HEK293 (cell line): ENCODE measurements around the gene RNF41.

Source experiments
- BCL11A ChIP-seq: fragments of 450-650 bp; formaldehyde crosslinking; IDR thresholded peaks from 2 replicates; pipeline ENCODE4 v1.5.1; 2016; ENCODE audit warnings: low read depth, missing biosample characterization, missing genetic modification characterization
- GLI4 ChIP-seq: fragments of 450-650 bp; formaldehyde crosslinking; IDR thresholded peaks from 2 replicates; pipeline ENCODE4 v1.5.1; 2016; ENCODE audit warnings: missing biosample characterization, missing genetic modification characterization
- IKZF3 ChIP-seq: fragments of 450-650 bp; IDR thresholded peaks from 2 replicates; pipeline ENCODE4 v1.5.0; 2018; ENCODE audit warnings: missing biosample characterization, mild to moderate bottlenecking, missing genetic modification characterization, moderate library complexity
- MYNN ChIP-seq: fragments of 450-650 bp; formaldehyde crosslinking; IDR thresholded peaks from 2 replicates; pipeline ENCODE4 v1.5.1; 2016; ENCODE audit warnings: missing biosample characterization, missing genetic modification characterization, borderline replicate concordance
- OSR2 ChIP-seq: fragments of 450-650 bp; formaldehyde crosslinking; IDR thresholded peaks from 2 replicates; pipeline ENCODE4 v1.5.1; 2016; ENCODE audit warnings: missing biosample characterization, missing genetic modification characterization
- PRDM6 ChIP-seq: fragments of 450-650 bp; formaldehyde crosslinking; IDR thresholded peaks from 2 replicates; pipeline ENCODE4 v1.5.1; 2017; ENCODE audit warnings: missing biosample characterization, missing genetic modification characterization
- SCRT1 ChIP-seq: fragments of 450-650 bp; formaldehyde crosslinking; IDR thresholded peaks from 2 replicates; pipeline ENCODE4 v1.5.1; 2016; ENCODE audit warnings: missing biosample characterization, missing genetic modification characterization, borderline replicate concordance
- SCRT2 ChIP-seq: fragments of 450-650 bp; formaldehyde crosslinking; IDR thresholded peaks from 2 replicates; pipeline ENCODE4 v1.5.1; 2016; ENCODE audit warnings: missing biosample characterization, missing genetic modification characterization
- ZBTB1 ChIP-seq: fragments of 450-650 bp; formaldehyde crosslinking; IDR thresholded peaks from 2 replicates; pipeline ENCODE4 v1.5.1; 2016; ENCODE audit warnings: missing biosample characterization, missing genetic modification characterization
- ZBTB20 ChIP-seq: fragments of 450-650 bp; formaldehyde crosslinking; IDR thresholded peaks from 2 replicates; pipeline ENCODE4 v1.5.1; 2016; ENCODE audit warnings: missing biosample characterization, missing genetic modification characterization
- ZBTB7A ChIP-seq: fragments of 450-650 bp; formaldehyde crosslinking; IDR thresholded peaks from 2 replicates; pipeline ENCODE4 v1.5.1; 2016; ENCODE audit warnings: low read depth, missing biosample characterization, missing genetic modification characterization
- ZEB2 ChIP-seq: fragments of 450-650 bp; formaldehyde crosslinking; IDR thresholded peaks from 2 replicates; pipeline ENCODE4 v1.5.1; 2016; ENCODE audit warnings: missing biosample characterization, missing genetic modification characterization
- ZFP69B ChIP-seq: fragments of 450-650 bp; formaldehyde crosslinking; IDR thresholded peaks from 2 replicates; pipeline ENCODE4 v1.5.1; 2016; ENCODE audit warnings: missing biosample characterization, missing genetic modification characterization
- ZNF121 ChIP-seq: fragments of 450-650 bp; formaldehyde crosslinking; IDR thresholded peaks from 2 replicates; pipeline ENCODE4 v1.5.1; 2016; ENCODE audit warnings: missing biosample characterization, missing genetic modification characterization
- ZNF138 ChIP-seq: fragments of 450-650 bp; formaldehyde crosslinking; IDR thresholded peaks from 2 replicates; pipeline ENCODE4 v1.5.1; 2016; ENCODE audit warnings: missing biosample characterization, missing genetic modification characterization, borderline replicate concordance
- ZNF214 ChIP-seq: fragments of 450-650 bp; formaldehyde crosslinking; IDR thresholded peaks from 2 replicates; pipeline ENCODE4 v1.5.1; 2017; ENCODE audit warnings: missing biosample characterization, mild to moderate bottlenecking, missing genetic modification characterization, borderline replicate concordance
- ZNF416 ChIP-seq: fragments of 450-650 bp; formaldehyde crosslinking; IDR thresholded peaks from 2 replicates; pipeline ENCODE4 v1.5.1; 2016; ENCODE audit warnings: missing biosample characterization, missing genetic modification characterization
- ZNF544 ChIP-seq: fragments of 450-650 bp; formaldehyde crosslinking; IDR thresholded peaks from 2 replicates; pipeline ENCODE4 v1.5.0; 2017; ENCODE audit warnings: missing biosample characterization, missing genetic modification characterization
- ZNF560 ChIP-seq: fragments of 450-650 bp; formaldehyde crosslinking; IDR thresholded peaks from 2 replicates; pipeline ENCODE4 v1.5.1; 2017; ENCODE audit warnings: missing biosample characterization, missing genetic modification characterization, borderline replicate concordance
- ZNF610 ChIP-seq: fragments of 450-650 bp; formaldehyde crosslinking; IDR thresholded peaks from 2 replicates; pipeline ENCODE4 v1.5.1; 2016; ENCODE audit warnings: missing biosample characterization, missing genetic modification characterization, borderline replicate concordance
- ZNF701 ChIP-seq: fragments of 450-650 bp; formaldehyde crosslinking; IDR thresholded peaks from 2 replicates; pipeline ENCODE4 v1.5.1; 2016; ENCODE audit warnings: missing biosample characterization, missing genetic modification characterization
- ZNF768 ChIP-seq: fragments of 450-650 bp; formaldehyde crosslinking; IDR thresholded peaks from 2 replicates; pipeline ENCODE4 v1.5.1; 2018; ENCODE audit warnings: missing biosample characterization, mild to moderate bottlenecking, missing genetic modification characterization
- ZSCAN5A ChIP-seq: fragments of 450-650 bp; formaldehyde crosslinking; IDR thresholded peaks from 2 replicates; pipeline ENCODE4 v1.5.1; 2016; ENCODE audit warnings: missing biosample characterization, missing genetic modification characterization
- TF ChIP-seq, protein P1 (sequence below): fragments of 450-650 bp; formaldehyde crosslinking; IDR thresholded peaks from 2 replicates; pipeline ENCODE4 v1.5.1; 2016; ENCODE audit warnings: missing biosample characterization, missing genetic modification characterization
- TF ChIP-seq, protein P2 (sequence below): fragments of 450-650 bp; formaldehyde crosslinking; conservative IDR thresholded peaks from 2 replicates; pipeline ENCODE4 v1.5.1; 2016; ENCODE audit warnings: low read depth, missing biosample characterization, missing genetic modification characterization
- TF ChIP-seq, protein P3 (sequence below): fragments of 450-650 bp; formaldehyde crosslinking; IDR thresholded peaks from 2 replicates; pipeline ENCODE4 v1.5.1; 2016; ENCODE audit warnings: missing biosample characterization, missing genetic modification characterization

Gene RNF41

GRCh38 chr12:56206452-56207166, 15.1 kb downstream of the RNF41 start (continued):
- TF ChIP-seq, protein P1, sequence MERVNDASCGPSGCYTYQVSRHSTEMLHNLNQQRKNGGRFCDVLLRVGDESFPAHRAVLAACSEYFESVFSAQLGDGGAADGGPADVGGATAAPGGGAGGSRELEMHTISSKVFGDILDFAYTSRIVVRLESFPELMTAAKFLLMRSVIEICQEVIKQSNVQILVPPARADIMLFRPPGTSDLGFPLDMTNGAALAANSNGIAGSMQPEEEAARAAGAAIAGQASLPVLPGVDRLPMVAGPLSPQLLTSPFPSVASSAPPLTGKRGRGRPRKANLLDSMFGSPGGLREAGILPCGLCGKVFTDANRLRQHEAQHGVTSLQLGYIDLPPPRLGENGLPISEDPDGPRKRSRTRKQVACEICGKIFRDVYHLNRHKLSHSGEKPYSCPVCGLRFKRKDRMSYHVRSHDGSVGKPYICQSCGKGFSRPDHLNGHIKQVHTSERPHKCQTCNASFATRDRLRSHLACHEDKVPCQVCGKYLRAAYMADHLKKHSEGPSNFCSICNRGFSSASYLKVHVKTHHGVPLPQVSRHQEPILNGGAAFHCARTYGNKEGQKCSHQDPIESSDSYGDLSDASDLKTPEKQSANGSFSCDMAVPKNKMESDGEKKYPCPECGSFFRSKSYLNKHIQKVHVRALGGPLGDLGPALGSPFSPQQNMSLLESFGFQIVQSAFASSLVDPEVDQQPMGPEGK (tag by site-specific recombination): 0 out of 2 replicates have a peak, but pooled peaks have one; percentile 11
- TF ChIP-seq, protein P2, sequence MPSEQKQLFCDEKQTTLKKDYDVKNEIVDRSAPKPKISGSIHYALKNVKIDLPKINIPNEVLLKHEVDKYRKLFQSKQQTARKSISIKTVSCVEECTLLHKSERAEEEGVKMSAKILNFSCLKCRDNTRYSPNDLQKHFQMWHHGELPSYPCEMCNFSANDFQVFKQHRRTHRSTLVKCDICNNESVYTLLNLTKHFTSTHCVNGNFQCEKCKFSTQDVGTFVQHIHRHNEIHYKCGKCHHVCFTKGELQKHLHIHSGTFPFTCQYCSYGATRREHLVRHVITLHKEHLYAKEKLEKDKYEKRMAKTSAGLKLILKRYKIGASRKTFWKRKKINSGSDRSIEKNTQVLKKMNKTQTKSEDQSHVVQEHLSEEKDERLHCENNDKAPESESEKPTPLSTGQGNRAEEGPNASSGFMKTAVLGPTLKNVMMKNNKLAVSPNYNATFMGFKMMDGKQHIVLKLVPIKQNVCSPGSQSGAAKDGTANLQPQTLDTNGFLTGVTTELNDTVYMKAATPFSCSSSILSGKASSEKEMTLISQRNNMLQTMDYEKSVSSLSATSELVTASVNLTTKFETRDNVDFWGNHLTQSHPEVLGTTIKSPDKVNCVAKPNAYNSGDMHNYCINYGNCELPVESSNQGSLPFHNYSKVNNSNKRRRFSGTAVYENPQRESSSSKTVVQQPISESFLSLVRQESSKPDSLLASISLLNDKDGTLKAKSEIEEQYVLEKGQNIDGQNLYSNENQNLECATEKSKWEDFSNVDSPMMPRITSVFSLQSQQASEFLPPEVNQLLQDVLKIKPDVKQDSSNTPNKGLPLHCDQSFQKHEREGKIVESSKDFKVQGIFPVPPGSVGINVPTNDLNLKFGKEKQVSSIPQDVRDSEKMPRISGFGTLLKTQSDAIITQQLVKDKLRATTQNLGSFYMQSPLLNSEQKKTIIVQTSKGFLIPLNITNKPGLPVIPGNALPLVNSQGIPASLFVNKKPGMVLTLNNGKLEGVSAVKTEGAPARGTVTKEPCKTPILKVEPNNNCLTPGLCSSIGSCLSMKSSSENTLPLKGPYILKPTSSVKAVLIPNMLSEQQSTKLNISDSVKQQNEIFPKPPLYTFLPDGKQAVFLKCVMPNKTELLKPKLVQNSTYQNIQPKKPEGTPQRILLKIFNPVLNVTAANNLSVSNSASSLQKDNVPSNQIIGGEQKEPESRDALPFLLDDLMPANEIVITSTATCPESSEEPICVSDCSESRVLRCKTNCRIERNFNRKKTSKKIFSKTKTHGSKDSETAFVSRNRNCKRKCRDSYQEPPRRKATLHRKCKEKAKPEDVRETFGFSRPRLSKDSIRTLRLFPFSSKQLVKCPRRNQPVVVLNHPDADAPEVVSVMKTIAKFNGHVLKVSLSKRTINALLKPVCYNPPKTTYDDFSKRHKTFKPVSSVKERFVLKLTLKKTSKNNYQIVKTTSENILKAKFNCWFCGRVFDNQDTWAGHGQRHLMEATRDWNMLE: no peak
- TF ChIP-seq IKZF3 (tag by site-specific recombination) (no peak), ZBTB1 (no peak), PRDM6 (no peak), ZNF544 (no peak), SCRT1 (tag by site-specific recombination) (0 out of 2 replicates have a peak, but pooled peaks have one; percentile 20), ZNF701 (no peak), ZNF121 (tag by site-specific recombination) (no peak), ZNF560 (no peak), ZEB2 (tag by site-specific recombination) (no peak), BCL11A (no peak), SCRT2 (tag by site-specific recombination) (peak; percentile 68), ZNF768 (tag by site-specific recombination) (no peak), MYNN (no peak), ZNF214 (tag by site-specific recombination) (no peak), OSR2 (no peak), ZNF610 (no peak), GLI4 (no peak), ZFP69B (tag by site-specific recombination) (no peak), ZNF138 (tag by site-specific recombination) (no peak), ZSCAN5A (tag by site-specific recombination) (no peak), ZBTB7A (tag by site-specific recombination) (no peak), ZBTB20 (tag by site-specific recombination) (no peak), ZNF416 (no peak)
- TF ChIP-seq, protein P3, sequence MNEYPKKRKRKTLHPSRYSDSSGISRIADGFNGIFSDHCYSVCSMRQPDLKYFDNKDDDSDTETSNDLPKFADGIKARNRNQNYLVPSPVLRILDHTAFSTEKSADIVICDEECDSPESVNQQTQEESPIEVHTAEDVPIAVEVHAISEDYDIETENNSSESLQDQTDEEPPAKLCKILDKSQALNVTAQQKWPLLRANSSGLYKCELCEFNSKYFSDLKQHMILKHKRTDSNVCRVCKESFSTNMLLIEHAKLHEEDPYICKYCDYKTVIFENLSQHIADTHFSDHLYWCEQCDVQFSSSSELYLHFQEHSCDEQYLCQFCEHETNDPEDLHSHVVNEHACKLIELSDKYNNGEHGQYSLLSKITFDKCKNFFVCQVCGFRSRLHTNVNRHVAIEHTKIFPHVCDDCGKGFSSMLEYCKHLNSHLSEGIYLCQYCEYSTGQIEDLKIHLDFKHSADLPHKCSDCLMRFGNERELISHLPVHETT (tag by site-specific recombination): no peak
